T-cell (primary cell): ENCODE results near the gene NELFB. TPM values are rescaled to one million over a fixed set of nuclear protein-coding genes. Genes with fewer than 3 reads are reported as not detected.

Source experiments
- ATAC-seq, 4 experiments: fragments of 200-7000 bp in 3 of 4; fragments of 150-1000 bp in 1 of 4; cut with Tn5 transposase; replicated peaks in 1 of 4; 1 replicate in 3 of 4; 2 replicates in 1 of 4; pipeline ENCODE4 v1.10.0; 2021; ENCODE audit warnings: moderate library complexity in 3 of 4, mild to moderate bottlenecking in 2 of 4, moderate number of reproducible peaks in 1 of 4
- CTCF ChIA-PET, 2 donors: fragments of 300-600 bp; sonication (Branson Sonifier 250); formaldehyde crosslinking; loops; one replicate each; lab custom pipeline; 2022; ENCODE audit warnings: antibody characterized with exemption in 2 of 2; lab: Charles Lee
- POLR2A ChIA-PET, 2 donors: fragments of 300-600 bp; sonication (Branson Sonifier 250); formaldehyde crosslinking; loops; one replicate each; lab custom pipeline; 2022; ENCODE audit warnings: antibody characterized with exemption in 2 of 2; lab: Charles Lee
- DNase-seq, 35 experiments: peaks; one replicate each; pipeline versions ENCODE4 v3.0.0 to v3.0.0-alpha.2; 2013 to 2023
- H3K27ac ChIP-seq: one replicate; pipeline ENCODE4 v1.5.1; 2013; ENCODE audit warnings: low read length
- H3K27me3 ChIP-seq, 2 experiments: replicated peaks in 1 of 2; 1 replicate in 1 of 2; 2 replicates in 1 of 2; pipeline versions ENCODE4 v1.6.1 to v1.7.0; 2013; ENCODE audit warnings: low read length in 1 of 2, mixed read lengths in 1 of 2; ENCODE audit not compliant: control insufficient read depth in 2 of 2, insufficient read depth in 2 of 2; ENCODE audit errors: extremely low read depth in 1 of 2
- H3K36me3 ChIP-seq, 2 donors: 1 replicate in 1 of 2; 2 replicates in 1 of 2; pipeline versions ENCODE4 v1.6.1 to v1.7.0; 2013; ENCODE audit warnings: low read length in 1 of 2; ENCODE audit not compliant: control insufficient read depth in 2 of 2, insufficient read depth in 1 of 2; ENCODE audit errors: extremely low read depth in 1 of 2
- H3K4me1 ChIP-seq, 2 experiments: 1 replicate in 1 of 2; 2 replicates in 1 of 2; pipeline versions ENCODE4 v1.6.1 to v1.7.0; 2013; ENCODE audit warnings: low read length in 2 of 2, mixed read lengths in 1 of 2; ENCODE audit not compliant: insufficient read depth in 2 of 2, control insufficient read depth in 1 of 2; ENCODE audit errors: extremely low read depth in 1 of 2
- H3K4me3 ChIP-seq, 2 donors: 1 replicate in 1 of 2; 2 replicates in 1 of 2; pipeline versions ENCODE4 v1.5.1 to v1.7.0; 2013; ENCODE audit warnings: mild to moderate bottlenecking in 2 of 2, low read length in 1 of 2, moderate library complexity in 1 of 2; ENCODE audit not compliant: control insufficient read depth in 1 of 2; ENCODE audit errors: extremely low read depth in 1 of 2
- H3K9me3 ChIP-seq: 2 replicates; pipeline ENCODE4 v1.7.0; 2013
- H3K27ac Mint-ChIP-seq, 2 donors: one replicate each; pipeline ENCODE4 v1.8.0; 2020 to 2021; ENCODE audit warnings: mild to moderate bottlenecking in 2 of 2, mixed read lengths in 2 of 2
- H3K27me3 Mint-ChIP-seq, 2 donors: one replicate each; pipeline ENCODE4 v1.8.0; 2021 to 2022; ENCODE audit warnings: mixed read lengths in 2 of 2
- H3K36me3 Mint-ChIP-seq: one replicate; pipeline ENCODE4 v1.8.0; 2021; ENCODE audit warnings: mixed read lengths
- H3K4me1 Mint-ChIP-seq, 3 donors: one replicate each; pipeline ENCODE4 v1.8.0; 2020 to 2022; ENCODE audit warnings: mixed read lengths in 3 of 3, mild to moderate bottlenecking in 1 of 3
- H3K4me3 Mint-ChIP-seq, 3 donors: one replicate each; pipeline ENCODE4 v1.8.0; 2020 to 2022; ENCODE audit warnings: mild to moderate bottlenecking in 3 of 3, mixed read lengths in 3 of 3, moderate library complexity in 3 of 3
- H3K9me3 Mint-ChIP-seq, 3 donors: one replicate each; pipeline ENCODE4 v1.8.0; 2020 to 2022; ENCODE audit warnings: mixed read lengths in 3 of 3
- WGBS: methylation state at CpG from one replicate; pipeline ENCODE4 v1.1.5; 2013; ENCODE audit warnings: missing lambda C conversion rate; ENCODE audit not compliant: insufficient coverage; 5-methylcytosine and 5-hydroxymethylcytosine counted together
- total RNA-seq, 35 experiments: library from RNA in 6 of 35; stranded (reverse) in 6 of 35; fragments of 120-200 nt in 1 of 35; gene quantifications; one replicate each; pipeline versions ENCODE4 v1.2.1 to v1.2.4 and lab custom pipeline; 2013 to 2026

NELFB gene
- total RNA-seq (10 to 100 TPM; 36.1 to 62.2 (median 58.8) TPM), total RNA-seq (lab: John Stamatoyannopoulos, UW) (30.3 to 94.2 (median 55.8) reads per million in 29 experiments)
- total RNA-seq (2013) = 26.2 TPM

DNA sequence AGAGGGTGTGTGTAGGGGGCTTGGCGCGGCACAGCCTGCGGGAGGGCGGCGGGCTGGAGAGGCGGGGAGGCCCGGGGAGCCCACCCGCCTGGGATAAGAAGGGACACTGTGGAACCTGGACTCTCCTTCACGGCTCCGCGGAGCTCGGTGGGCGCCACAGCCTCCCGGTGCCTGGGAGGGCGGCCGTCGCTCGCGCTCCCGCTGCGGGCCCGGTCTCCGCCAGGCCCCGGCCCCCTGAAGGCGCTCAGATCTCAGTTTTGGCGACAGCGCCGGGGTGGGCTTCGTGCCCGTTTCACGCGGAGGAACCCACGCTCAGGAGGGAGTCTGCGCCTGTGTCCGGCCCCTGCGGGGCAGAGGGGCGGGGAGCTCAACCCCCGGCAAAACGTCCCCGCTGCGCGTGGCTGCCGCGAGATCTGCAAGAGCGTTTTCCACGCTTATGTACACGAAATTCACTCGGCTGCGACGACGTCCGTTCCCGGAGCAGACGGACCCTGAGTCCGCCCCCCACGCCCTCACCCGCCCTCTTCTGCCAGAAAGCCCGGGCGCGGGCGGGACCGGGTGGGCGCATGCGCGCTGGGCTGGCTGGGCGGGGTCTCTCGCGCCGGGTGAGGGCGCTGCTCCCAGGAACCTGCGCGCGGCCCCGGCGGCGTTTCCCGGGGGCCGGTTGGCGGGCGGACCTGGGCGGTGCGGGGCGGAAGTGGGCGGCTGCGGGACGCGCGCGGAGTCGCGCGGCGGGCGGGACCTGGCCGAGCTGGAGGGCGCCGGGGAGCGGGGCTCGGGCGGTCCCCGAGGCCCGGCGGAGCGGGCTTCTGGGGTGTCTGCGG is at the start of gene NELFB:
NELFB (plus strand) TSS at position 704 of the 824 bp plus-strand sequence.
- Histone ChIP-seq H3K27me3 (no peaks in the 10 kb centered on the region), H3K9me3 (no peaks in the 10 kb centered on the region), H3K27ac (peak within 1 kb of the TSS; percentile 23), H3K4me1 (peaks cover 4 to 28% of the 10 kb centered on the region in 2 experiments), H3K4me3 (peak within 1 kb of the TSS; percentile 75 to 87), H3K36me3 (peaks cover 0 to 19% of the 10 kb centered on the region in 2 donors)
- ChIA-PET POLR2A (interaction anchor here (0.7 to 2.9 kb wide), 2 partner anchors 14 to 168 kb away, joined by 3 to 16 read pairs; partner anchors contain the start of genes MAN1B1 (in 1 of the 2) and TUBB4B (in 1 of the 2)), CTCF (interaction anchor here in 1 of 2 donors (1.6 kb wide), 1 partner anchor 18 kb away, joined by 8 read pairs; no protein-coding TSS in a partner anchor)
- WGBS = 4% methylated on average over 105 of the region's 105 CpGs
- peak within 1 kb of the TSS; percentile 81 to 83 for H3K27ac Mint-ChIP-seq
- H3K9me3 Mint-ChIP-seq = no peaks in the 10 kb centered on the region
- peak; percentile 81 to 98 (median 92) for DNase-seq
- ATAC-seq = peak; percentile 89 to 93 (median 90)
- peaks cover 11 to 16% (median 15%) of the 10 kb centered on the region in 3 donors for H3K4me1 Mint-ChIP-seq
- peaks cover 9% of the 10 kb centered on the region for H3K36me3 Mint-ChIP-seq
- H3K27me3 Mint-ChIP-seq = no peaks in the 10 kb centered on the region
- H3K4me3 Mint-ChIP-seq = peak within 1 kb of the TSS; percentile 82 to 90 (median 85)

DNA sequence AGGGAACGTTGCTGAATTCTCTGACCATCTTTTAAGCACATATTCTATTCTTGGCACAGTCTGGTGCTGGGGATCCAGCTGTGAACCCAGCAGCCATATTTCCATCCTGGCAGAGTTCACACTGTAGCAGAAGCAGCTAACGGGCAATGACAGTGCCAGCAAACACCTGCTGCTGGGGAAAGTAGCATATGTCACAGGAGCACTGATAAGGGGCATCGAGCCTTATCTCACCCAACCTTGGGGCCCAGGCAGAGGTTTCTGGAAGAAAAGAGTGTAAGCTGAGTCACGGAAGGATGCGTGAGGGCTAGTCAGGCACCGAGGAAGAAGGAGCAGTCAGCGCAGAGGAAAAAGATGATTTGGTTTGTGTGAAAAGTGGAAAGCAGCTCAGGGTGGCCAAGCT is 48.5 kb upstream of the NELFB start:
- Mint-ChIP-seq H3K9me3 (no peaks in the 10 kb centered on the region), H3K4me3 (peak overlapping the region; percentile 90 to 92 (median 91)), H3K27ac (no peak overlapping the region), H3K27me3 (no peaks in the 10 kb centered on the region), H3K36me3 (peaks cover 9% of the 10 kb centered on the region), H3K4me1 (peaks cover 39 to 54% (median 41%) of the 10 kb centered on the region in 3 donors)
- Histone ChIP-seq H3K27me3 (no peaks in the 10 kb centered on the region), H3K9me3 (no peaks in the 10 kb centered on the region), H3K4me3 (no peak overlapping the region), H3K27ac (no peak overlapping the region), H3K4me1 (peaks cover 19 to 44% of the 10 kb centered on the region in 2 experiments), H3K36me3 (peaks cover 0 to 6% of the 10 kb centered on the region in 2 donors)
- no peak for DNase-seq
- ChIA-PET CTCF (no interaction called here), POLR2A (interaction anchor here (0.6 to 1.0 kb wide), 2 partner anchors 15 to 30 kb away, joined by 3 to 5 read pairs; partner anchors contain the start of gene RNF208 (in 1 of the 2))
- 82% methylated on average over 6 of the region's 7 CpGs for WGBS
- ATAC-seq = no peak

DNA sequence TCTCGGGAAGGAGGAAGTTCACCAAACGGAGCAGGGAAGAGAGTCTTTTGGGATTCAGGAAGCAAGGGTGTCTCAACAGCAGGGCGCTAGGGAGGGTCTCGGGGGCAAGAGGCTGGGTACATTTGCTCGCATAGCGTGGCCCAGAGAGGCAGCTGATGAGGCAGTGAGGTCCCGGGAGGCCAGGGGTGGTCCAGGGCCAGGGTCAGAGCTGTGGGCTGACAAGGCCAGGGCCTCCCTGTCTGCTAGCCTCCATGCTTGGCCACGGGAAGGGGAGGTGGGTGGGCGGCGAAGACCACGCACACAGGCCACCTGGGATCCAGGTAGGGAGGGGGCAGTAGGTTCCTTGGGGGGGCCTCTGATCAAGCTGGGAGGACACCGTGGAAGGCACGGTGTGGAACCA is 43.6 kb upstream of the NELFB start:
- H3K27ac ChIP-seq = no peak overlapping the region
- peaks cover 0 to 5% of the 10 kb centered on the region in 2 donors for H3K36me3 ChIP-seq
- Mint-ChIP-seq H3K9me3 (no peaks in the 10 kb centered on the region), H3K36me3 (peaks cover 9% of the 10 kb centered on the region), H3K4me3 (no peak overlapping the region), H3K27me3 (no peaks in the 10 kb centered on the region), H3K4me1 (peaks cover 12 to 17% (median 12%) of the 10 kb centered on the region in 3 donors), H3K27ac (no peak overlapping the region)
- 91% methylated on average over 13 of the region's 13 CpGs for WGBS
- no peak overlapping the region for H3K4me3 ChIP-seq
- ATAC-seq (no peak), DNase-seq (no peak)
- ChIA-PET POLR2A (no interaction called here), CTCF (no interaction called here)
- no peaks in the 10 kb centered on the region for H3K9me3 ChIP-seq
- H3K4me1 ChIP-seq = peaks cover 2 to 12% of the 10 kb centered on the region in 2 experiments
- H3K27me3 ChIP-seq = no peaks in the 10 kb centered on the region

DNA sequence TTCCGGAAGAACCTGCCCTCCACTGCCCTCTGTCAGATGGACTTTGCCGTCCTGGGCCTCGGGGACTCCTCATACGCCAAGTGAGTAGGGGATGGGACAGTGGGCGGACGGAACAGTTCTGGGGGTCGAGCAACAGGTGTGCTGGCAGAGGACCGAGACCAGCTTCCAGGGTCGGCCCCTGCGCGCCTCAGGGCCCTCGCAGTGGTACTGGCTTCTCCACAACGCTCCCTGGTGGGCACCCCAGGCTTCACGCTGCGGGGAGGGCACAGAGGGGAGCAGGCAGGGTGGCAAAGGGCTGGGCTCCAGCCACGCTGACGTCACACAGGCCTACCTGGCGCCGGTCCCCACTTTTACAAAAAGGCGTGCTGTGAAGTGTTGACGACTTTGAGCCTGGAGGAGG is 42.6 kb upstream of the NELFB start:
- Mint-ChIP-seq H3K9me3 (no peaks in the 10 kb centered on the region), H3K27me3 (no peaks in the 10 kb centered on the region), H3K4me3 (no peak overlapping the region), H3K36me3 (peaks cover 5% of the 10 kb centered on the region), H3K27ac (no peak overlapping the region), H3K4me1 (peaks cover 2 to 8% (median 2%) of the 10 kb centered on the region in 3 donors)
- WGBS = 92% methylated on average over 21 of the region's 21 CpGs
- Histone ChIP-seq H3K27ac (no peak overlapping the region), H3K36me3 (peaks cover 0 to 5% of the 10 kb centered on the region in 2 donors), H3K4me3 (no peak overlapping the region), H3K4me1 (peaks cover 0 to 2% of the 10 kb centered on the region in 2 experiments), H3K9me3 (no peaks in the 10 kb centered on the region), H3K27me3 (no peaks in the 10 kb centered on the region)
- ATAC-seq (no peak), DNase-seq (no peak)
- ChIA-PET CTCF (no interaction called here), POLR2A (no interaction called here)

DNA sequence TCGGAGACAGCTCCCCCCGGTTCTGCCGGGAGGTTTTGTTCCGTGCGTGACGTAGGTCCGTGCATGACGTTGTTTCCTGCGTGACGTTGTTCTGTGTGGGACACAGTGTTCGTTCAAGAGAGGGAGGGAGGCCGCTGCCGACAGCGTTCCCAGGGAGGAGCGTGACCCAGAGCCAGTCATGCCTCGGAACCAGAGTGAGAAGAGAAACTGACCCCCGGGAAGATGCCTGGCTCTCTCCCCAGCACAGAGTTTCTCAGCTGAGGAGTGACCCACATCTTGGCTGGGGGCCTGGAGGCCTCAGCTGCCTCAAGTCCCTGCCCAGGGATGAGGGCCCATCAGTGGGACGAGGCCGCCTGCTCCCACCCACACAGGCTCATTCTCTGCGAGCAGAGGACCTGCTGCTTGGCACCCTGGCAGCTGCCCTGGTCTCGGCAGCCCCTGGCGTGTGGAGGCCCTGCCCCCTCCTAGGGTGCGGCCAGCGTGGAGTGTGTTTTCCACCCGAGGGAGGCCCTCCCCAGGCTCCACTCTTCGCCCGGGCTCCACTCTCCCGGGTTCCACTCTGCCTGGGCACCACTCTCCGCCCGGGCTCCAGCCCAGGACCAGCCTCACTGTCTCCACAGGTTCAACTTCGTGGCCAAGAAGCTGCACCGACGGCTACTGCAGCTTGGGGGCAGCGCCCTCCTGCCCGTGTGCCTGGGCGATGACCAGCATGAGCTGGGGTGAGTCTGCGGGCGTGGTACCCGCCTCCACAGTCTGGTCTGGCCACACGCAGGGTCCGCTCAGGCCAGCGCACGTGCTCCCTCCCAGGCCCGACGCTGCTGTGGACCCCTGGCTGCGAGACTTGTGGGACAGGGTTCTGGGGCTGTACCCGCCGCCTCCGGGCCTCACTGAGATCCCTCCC is 41.7 kb upstream of the NELFB start:
- POLR2A ChIA-PET = no interaction called here
- no peaks in the 10 kb centered on the region for H3K9me3 ChIP-seq
- CTCF ChIA-PET = no interaction called here
- no peaks in the 10 kb centered on the region for H3K27me3 Mint-ChIP-seq
- H3K36me3 Mint-ChIP-seq = peaks cover 4% of the 10 kb centered on the region
- H3K4me1 ChIP-seq = no peaks in the 10 kb centered on the region
- H3K4me3 Mint-ChIP-seq = no peak overlapping the region
- WGBS = 94% methylated on average over 49 of the region's 49 CpGs
- peaks cover 0 to 3% (median 1%) of the 10 kb centered on the region in 3 donors for H3K4me1 Mint-ChIP-seq
- DNase-seq (no peak), ATAC-seq (no peak)
- H3K9me3 Mint-ChIP-seq = no peaks in the 10 kb centered on the region
- H3K36me3 ChIP-seq = peaks cover 0 to 5% of the 10 kb centered on the region in 2 donors
- H3K4me3 ChIP-seq = no peak overlapping the region
- H3K27me3 ChIP-seq = no peaks in the 10 kb centered on the region
- no peak overlapping the region for H3K27ac Mint-ChIP-seq
- H3K27ac ChIP-seq = no peak overlapping the region

DNA sequence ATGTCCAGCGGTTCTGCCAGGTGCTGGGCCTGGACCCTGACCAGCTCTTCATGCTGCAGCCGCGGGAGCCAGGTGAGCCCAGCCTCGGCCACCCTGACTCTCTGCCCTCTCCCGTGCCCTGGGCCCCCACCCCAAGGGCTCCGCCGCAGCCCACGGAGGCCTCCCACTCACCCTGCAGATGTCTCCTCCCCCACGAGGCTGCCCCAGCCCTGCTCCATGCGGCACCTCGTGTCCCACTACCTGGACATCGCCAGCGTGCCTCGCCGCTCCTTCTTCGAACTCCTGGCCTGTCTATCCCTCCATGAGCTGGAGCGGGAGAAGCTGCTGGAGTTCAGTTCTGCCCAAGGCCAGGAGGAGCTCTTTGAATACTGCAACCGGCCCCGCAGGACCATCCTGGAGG is 40.5 kb upstream of the NELFB start:
- no peak overlapping the region for H3K27ac Mint-ChIP-seq
- ATAC-seq = no peak

More for the DNA sequence above, 40.5 kb upstream of the NELFB start:
- H3K4me3 ChIP-seq = no peak overlapping the region
- no peaks in the 10 kb centered on the region for H3K27me3 ChIP-seq
- no peaks in the 10 kb centered on the region for H3K36me3 Mint-ChIP-seq
- WGBS = 90% methylated on average over 18 of the region's 19 CpGs
- H3K27me3 Mint-ChIP-seq = no peaks in the 10 kb centered on the region
- no peak overlapping the region for H3K4me3 Mint-ChIP-seq
- no peaks in the 10 kb centered on the region for H3K4me1 Mint-ChIP-seq
- ChIA-PET CTCF (no interaction called here), POLR2A (interaction anchor here in 1 of 2 donors (0.5 kb wide), 1 partner anchor 9 kb away, joined by 3 read pairs; no protein-coding TSS in a partner anchor)
- H3K4me1 ChIP-seq = no peaks in the 10 kb centered on the region
- DNase-seq = no peak
- H3K36me3 ChIP-seq = peaks cover 0 to 2% of the 10 kb centered on the region in 2 donors
- no peaks in the 10 kb centered on the region for H3K9me3 Mint-ChIP-seq
- no peaks in the 10 kb centered on the region for H3K9me3 ChIP-seq
- no peak overlapping the region for H3K27ac ChIP-seq
